Activated CD4-positive, alpha-beta T cell treated with anti-CD3 and anti-CD28 coated beads for 48 hours (primary cell): ENCODE results near the gene P2RX1.

Experiments used
- DNase-seq: peaks from one replicate; pipeline ENCODE4 v3.0.0-alpha.2; 2020

P2RX1 gene

GRCh38 chr17:3915995-3916696 is at the start of gene P2RX1:
TSS of gene P2RX1 (minus strand) at chr17:3916465. CDS start at chr17:3916225, 240 bp downstream.
- DNase-seq = peak; percentile 53

- DNase-seq = peak; percentile 81
These were observed 49.0 kb upstream of the P2RX1 start for GRCh38 chr17:3965118-3965800.

GRCh38 chr17:3964203-3965117 is 48.2 kb upstream of the P2RX1 start, which contains the start of gene ATP2A3:
TSS of gene ATP2A3 (minus strand) at chr17:3964437. CDS start at chr17:3964291, 146 bp downstream.
- peak; percentile 71 for DNase-seq

- peak; percentile 63 for DNase-seq
These were observed 47.3 kb upstream of the P2RX1 start for GRCh38 chr17:3963237-3964201.

DNA sequence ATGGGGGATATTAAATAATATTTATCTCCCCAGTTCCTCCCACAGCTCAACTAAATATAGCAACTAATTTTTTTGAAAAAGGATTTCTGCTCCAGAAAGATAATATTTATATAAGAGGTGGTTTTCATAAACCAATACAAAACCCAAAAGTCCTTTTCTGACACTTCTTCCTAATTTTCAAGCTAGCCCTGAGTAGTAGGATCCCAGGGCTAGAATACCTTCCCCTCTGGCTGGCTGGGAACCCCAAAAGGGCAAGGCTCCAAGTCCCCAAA is 46.6 kb upstream of the P2RX1 start:
- DNase-seq = no peak

DNA sequence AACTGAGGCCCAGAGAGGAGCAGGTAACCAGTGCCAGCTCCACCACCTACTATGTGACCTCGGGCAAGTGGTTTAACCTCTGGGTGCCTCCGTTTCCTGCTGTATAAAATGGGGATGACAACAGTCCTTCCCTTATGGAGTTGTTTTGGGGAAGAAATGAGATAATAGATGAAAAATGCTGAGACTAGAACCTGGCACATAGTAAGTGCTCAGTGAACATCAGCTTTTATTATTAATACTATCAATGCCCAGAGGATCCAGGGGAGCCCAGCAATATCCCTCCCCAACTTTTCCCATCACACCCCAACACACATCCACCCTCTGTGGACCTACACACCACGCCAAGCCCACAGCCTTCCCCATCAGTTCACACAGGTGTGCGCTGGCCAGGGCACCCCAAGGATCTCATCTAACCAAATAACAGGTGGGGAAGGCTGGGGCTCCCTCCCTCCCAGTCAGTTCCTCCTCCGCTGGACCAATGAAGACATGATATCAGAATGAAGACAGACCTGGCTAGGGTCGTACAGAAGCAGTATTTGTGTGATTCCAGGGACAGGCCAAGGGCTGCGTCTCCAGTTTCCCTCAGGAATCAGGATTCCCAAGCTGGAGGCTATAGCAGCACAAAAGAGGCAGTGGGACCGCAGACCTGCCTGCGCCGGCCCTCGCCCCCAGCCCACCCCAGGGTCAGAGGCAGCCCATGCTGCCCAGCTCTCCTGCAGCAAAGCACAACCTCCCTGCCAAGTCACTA is 46.1 kb upstream of the P2RX1 start:
- no peak for DNase-seq

DNA sequence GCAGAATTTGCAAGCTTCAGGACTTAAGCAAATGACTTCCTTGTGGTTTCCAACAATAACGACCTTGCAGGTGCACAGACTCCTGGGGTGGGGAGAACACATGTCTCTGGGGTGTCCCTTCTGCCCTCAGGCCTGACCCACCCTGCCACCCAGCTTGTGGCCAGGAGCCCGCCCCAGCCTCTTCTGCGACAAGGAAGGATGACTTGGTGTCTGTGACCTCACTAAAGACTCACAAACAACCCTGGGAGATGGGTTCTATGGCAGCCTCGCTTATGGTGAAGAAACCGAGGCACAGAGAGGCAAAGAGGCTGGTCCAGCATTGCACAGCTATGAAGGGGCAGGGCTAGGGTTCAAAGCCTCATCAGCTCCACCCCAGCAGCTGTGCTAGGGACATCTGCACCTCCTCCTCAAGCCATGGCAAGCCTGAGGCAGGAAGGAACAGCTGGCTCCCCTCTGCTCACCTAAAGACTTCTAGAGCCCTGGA is 45.3 kb upstream of the P2RX1 start:
- peak; percentile 18 for DNase-seq

GRCh38 chr17:3960764-3961163 is 44.5 kb upstream of the P2RX1 start:
- no peak for DNase-seq

DNA sequence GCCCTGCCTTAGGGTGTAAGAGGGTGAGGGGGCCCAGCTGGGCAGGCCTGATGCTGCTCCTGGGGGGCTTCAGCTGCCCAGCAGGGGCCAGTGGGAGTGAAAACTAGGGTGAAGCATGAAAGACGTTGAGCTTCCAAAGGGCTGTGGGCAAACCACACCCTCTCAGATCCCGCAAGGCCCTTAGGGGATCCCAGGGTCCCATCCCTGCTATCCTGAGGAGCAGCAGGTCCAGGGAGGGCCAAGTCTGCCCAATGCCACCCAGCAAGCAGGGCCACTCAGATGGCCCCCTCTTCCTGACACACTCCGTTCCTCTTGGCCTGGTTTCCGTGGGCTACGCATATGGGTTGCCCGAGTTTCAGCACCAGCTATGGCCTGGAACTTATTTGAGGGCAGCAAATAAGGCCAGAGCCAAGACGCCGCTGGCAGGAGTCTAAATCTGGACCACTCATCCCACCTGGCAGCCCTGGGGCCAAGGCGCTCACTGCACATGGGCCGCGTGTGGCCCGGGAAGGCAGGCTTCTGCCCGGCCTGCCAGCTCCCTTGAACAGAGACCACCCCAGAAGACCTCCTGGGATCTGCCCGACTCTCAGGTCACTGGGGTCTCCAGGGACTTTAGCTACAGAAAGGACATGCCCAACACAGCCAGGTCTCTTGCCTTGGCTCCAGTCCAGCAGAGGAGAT is 43.8 kb upstream of the P2RX1 start:
- no peak for DNase-seq

DNA sequence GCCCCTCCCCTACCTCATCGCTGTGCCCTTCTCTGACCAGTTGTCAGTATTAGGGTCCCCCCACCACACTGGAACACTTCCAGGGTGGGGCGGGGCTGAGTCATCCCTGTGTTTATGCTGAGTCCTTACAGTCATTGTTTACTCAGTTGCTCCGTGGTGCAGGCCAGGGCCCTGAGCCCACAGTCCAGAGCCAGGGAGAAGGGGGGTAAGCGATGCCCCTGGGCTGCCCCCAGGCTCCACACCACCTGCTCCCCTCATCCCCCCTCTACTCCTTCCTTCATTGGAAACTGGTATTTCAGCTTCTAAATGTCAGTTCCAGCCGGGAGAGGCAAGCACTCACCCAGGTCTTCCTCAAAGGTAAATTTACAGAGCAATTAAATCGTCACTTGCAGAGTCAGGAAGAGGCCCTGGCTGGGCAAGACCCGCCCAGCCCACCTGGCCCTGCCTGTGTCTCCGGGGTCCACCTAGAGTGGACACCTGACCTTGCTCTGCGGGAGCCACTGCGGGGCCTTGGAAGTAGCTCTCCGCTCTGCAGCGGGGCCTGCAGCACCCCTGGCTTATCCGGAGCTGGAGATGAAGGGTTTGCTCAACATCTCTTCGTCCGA is 43.1 kb upstream of the P2RX1 start:
- DNase-seq = no peak

GRCh38 chr17:3957735-3958599 is 41.7 kb upstream of the P2RX1 start:
- DNase-seq = no peak

DNA sequence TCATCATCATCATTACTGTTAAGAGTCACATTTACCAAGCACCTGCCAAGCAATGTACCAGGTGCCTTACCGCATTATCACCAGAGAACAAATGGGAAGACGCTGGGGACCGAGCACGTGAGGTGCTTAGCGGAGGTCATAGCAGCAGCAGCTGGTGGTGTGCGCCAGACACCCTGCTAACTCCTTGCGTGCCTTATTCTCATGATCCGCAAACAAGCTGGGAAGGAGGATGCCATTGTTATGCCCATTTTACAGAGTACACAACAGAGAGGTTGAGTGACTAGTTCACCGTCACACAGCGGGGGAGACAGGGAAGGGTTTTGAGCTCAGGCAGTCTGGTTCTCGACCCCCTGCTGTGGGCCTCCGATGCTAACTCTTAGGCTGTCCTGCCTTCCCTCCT is 40.7 kb upstream of the P2RX1 start:
- no peak for DNase-seq

DNA sequence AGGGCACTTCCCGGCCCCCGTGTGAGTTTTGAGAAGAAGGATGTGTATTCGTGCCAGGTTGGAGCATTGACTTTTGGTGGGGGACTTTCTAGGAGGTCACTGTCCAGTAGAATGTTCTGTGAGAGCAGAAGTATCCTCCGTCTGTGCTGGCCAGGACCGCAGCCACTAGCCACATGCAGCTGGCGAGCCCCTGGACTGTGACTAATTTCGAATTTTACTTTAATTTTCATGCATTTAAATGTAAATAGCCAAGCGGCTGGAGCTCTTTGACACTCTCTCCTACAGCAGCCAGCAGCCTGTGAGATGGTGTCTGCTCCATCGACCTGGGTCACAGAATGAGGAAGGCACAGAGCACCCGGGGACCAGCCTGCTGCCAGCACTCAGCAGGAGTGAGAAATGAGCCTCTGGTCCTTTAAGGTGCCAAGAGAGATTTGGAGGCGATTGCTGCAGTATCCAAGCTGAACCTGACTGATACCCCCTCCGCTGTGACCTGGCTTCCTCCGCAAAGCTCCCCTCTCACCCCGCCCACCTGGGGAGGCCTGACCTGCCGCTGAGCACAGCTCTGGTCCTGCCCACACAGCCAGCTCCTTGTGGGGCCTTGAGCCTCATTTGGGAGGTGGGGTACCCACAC is 40.2 kb upstream of the P2RX1 start:
- no peak for DNase-seq

DNA sequence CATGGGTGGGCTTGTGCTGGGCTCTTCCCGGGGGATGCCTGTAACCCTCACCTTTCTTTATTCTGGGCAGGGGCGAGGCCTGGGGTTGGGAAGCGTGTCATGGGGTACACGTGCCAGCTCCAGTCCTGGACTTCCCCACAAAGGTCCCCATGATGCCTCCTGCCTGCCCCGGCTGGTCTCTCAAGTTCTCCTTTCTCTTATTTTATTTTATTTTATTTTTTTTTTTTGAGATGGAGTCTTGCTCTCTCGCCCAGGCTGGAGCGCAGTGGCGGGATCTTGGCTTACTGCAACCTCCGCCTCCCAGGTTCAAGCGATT is 39.4 kb upstream of the P2RX1 start:
- no peak for DNase-seq

- DNase-seq = no peak
These were observed 38.9 kb upstream of the P2RX1 start for GRCh38 chr17:3954976-3955672.

DNA sequence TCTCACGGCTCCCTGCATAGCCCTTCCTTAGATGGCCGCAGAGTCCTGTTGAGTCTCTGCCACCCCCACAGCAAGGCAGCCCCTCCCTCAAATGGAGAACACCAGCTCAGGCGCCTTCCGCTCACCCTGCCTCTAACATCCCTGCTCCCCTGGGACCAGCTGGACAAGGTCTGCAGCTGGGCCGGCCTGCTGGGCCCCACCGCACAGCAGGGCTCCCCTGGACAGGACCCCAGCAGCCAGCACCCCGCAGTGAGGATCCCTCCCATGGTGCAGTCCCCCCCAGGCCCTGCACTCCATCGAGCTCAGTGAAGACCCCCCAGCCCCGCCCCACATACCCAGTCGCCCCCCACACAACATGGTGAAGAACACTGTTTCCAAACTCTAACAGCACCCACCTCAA is 37.8 kb upstream of the P2RX1 start:
- DNase-seq = no peak

DNA sequence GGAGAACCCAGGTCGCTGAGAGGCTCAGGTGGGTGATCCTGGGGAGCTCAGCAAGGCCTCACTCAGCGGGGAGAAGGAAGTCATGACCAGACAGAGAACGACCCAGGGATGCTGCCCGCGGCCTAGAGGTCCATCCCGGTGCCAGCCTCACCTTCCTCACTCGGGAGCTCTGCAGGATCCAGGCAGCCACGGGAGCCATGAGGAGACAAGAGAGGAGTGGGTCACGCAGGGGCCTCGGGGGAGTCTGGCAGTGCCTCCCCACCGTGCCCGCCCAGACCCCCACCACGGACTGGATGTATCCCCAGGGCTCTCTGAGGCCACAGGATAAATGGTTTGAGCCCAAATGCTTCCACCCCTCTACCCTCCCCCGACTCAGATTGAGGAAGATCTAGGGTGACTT is 37.3 kb upstream of the P2RX1 start:
- DNase-seq = no peak

DNA sequence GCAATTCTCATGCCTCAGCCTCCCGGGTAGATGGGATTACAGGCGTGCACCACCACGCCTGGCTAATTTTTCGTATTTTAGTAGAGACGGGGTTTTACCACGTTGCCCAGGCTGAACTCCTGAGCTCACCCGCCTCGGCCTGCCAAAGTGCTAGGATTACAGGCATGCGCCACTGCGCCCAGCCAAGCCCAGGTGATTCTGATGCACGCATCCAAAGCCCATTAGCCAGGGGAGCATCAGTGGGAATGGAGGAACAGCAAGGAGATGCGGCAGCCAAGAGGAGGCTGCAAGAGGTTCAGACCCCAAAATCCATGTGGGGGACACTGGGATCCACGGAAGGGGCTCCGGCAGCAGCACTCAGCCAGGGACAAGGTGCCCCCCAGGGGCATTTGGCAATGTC is 35.9 kb upstream of the P2RX1 start:
- DNase-seq = no peak

- DNase-seq = no peak
These were observed 35.2 kb upstream of the P2RX1 start for GRCh38 chr17:3951420-3951819.
